HL-60/S4 (cell line): ENCODE measurements around the gene AARS1.
"Not testable (repeated sequence)": the region's sequence is repeated elsewhere in the genome, so short reads cannot be mapped to it uniquely, and the experiment has no call there.

Source experiments
- in situ Hi-C: fragments of 300-500 bp; cut with MboI; formaldehyde crosslinking; loops from 2 replicates; pipeline ENCODE4 v1.14.3; 2022; ENCODE audit warnings: low sequenced_read_pairs

Gene AARS1

DNA sequence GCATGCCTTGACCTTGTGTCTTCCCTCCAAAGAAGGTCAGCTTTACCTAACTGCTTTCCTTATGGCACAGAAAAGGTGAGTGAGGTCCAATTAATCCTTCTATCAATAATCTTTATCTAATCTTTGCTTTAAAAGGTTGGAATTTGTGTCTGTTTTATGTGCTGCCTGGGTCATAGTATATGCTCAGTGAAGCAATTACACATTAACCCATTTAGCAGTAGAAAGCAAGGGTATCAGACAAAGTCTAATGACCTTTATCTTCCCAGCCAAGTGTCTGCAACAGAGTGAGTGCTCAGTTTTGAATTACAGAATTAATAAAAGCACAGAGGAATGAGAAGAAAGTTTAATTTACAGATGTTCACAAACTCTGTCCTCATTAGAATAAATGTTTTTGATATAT, 63.3 kb downstream of the AARS1 start:
- in situ Hi-C loops: not testable (repeated sequence)

DNA sequence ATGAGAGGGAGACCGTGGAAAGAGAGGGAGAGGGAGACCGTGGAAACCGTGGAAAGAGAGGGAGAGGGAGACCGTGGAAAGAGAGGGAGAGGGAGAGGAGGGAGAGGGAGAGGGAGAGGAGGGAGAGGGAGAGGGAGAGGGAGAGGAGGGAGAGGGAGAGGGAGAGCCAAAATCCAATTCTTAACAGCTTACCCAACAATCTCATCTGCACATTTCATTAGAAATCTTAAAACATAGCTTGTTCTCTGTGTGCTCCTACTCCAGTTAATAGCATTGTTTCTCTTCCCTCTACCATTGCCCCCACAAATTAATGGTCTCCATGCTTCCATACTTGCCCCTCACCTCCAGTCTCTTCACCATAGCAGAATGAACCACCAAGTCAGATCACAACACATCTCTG, 63.9 kb downstream of the AARS1 start:
- in situ Hi-C loops: not testable (repeated sequence)

DNA sequence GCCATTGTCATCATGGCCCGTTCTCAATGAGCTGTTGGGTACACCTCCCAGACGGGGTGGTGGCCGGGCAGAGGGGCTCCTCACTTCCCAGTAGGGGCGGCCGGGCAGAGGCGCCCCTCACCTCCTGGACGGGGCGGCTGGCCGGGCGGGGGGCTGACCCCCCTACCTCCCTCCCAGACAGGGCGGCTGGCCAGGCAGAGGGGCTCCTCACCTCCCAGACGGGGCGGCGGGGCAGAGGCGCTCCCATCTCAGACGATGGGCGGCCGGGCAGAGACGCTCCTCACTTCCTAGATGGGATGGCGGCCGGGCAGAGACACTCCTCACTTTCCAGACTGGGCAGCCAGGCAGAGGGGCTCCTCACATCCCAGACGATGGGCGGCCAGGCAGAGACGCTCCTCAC, 64.7 kb downstream of the AARS1 start:
- in situ Hi-C loops: not testable (repeated sequence)

DNA sequence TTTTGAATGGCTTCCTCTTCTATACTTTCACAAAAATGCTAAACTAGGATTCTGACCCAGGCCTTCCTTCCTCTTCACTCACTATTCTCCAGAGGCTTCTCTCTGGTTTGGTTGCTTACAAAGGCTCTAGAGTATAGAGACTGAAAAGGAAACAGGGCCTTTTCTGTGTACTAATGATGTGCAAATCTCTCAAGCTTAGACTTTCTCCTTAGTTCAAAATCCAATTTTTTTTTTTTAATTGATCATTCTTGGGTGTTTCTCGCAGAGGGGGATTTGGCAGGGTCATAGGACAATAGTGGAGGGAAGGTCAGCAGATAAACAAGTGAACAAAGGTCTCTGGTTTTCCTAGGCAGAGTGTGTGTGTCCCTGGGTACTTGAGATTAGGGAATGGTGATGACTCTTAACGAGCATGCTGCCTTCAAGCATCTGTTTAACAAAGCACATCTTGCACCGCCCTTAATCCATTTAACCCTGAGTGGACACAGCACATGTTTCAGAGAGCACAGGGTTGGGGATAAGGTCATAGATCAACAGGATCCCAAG, 65.3 kb downstream of the AARS1 start:
- in situ Hi-C loops: not testable (repeated sequence)

DNA sequence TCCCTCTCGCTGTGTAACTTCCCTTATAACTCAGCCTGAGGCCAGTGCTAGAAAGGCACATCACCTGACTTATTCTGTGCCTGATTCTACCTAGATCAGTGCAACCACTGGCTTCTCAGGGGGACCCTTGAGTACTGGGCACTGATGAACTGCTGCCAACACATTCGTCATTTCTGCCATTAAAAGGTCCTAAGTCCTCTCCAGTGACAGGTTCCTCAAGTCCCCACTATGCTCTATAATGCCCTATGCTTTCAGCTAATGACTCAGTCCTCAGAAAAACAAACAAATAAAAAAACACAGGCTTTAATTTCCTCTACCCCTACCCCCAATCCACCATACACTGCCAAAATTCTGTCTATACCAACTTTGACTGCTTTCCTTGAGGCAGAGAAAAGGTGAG, 66.1 kb downstream of the AARS1 start:
- in situ Hi-C loops: not testable (repeated sequence)

DNA sequence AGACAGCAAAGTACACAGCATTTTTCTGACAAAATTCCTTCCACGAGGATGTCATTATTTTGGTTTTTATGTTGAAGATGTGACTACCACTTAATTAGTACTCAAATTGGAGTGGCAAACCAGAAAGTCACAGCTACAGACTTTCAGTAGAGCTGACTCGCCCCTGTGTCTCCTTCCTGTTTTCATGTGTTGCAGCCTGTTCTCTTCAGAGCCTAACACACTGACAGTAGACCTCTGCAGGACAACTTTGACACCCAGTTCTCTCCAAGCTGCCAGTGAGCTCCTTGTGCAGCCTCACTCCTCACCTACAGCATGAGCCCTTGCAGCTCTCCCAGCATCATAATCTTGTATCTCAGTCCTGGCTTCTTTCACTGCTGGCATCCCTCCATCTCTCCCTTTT, 66.7 kb downstream of the AARS1 start:
- in situ Hi-C loops: not testable (repeated sequence)

DNA sequence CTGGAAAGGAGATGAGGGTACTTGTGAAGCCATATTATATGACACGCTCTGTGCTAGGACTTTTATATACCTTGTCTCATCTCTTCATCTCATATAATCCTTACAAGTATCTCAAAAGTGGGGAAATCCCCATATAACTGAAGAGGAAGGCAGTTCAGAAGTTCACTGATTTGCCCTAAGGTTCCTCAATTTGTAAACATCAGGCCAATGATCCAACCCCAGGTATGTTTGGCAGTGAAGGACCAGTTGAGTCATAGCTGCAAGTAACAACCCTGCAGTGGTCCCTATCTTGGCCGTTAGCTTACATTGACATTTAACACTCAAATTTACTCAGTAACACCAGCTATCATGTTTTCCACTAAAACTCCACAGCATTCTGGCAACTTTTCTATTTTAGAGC, 70.7 kb downstream of the AARS1 start:
- in situ Hi-C loops: not testable (repeated sequence)

DNA sequence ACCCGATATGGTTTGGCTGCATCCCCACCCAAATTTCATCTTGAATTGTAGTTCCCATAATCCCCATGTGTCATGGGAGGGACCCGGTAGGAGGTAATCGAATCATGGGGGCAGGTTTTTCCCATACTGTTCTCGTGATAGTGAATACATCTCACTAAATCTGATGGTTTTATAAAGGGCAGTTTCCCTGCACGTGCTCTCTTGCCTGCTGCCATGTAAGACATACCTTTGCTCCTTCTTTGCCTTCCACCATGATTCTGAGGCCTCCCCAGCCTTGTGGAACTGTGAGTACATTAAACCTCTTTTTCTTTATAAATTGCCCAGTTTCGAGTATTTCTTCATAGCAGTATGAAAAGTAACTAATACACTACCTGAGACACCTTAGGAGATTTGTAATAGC, 82.9 kb downstream of the AARS1 start:
- in situ Hi-C loops: not testable (repeated sequence)

DNA sequence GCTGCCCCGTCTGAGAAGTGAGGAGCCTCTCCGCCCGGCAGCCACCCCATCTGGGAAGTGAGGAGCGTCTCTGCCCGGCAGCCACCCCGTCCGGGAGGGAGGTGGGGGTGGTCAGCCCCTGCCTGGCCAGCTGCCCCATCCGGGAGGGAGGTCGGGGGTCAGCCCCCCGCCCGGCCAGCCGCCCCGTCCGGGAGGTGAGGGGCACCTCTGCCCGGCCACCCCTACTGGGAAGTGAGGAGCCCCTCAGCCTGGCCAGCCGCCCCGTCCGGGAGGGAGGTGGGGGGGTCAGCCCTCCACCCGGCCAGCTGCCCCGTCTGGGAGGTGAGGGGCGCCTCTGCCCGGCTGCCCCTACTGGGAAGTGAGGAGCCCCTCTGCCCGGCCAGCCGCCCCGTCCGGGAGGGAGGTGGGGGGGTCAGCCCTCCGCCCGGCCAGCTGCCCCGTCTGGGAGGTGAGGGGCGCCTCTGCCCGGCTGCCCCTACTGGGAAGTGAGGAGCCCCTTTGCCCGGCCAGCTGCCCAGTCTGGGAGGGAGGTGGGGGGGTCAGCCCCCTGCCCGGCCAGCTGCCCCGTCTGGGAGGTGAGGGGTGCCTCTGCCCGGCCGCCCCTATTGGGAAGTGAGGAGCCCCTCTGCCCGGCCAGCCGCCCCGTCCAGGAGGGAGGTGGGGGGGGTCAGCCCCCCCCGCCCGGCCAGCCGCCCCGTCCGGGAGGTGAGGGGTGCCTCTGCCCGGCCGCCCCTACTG, 84.5 kb downstream of the AARS1 start:
- in situ Hi-C loops: not testable (repeated sequence)

DNA sequence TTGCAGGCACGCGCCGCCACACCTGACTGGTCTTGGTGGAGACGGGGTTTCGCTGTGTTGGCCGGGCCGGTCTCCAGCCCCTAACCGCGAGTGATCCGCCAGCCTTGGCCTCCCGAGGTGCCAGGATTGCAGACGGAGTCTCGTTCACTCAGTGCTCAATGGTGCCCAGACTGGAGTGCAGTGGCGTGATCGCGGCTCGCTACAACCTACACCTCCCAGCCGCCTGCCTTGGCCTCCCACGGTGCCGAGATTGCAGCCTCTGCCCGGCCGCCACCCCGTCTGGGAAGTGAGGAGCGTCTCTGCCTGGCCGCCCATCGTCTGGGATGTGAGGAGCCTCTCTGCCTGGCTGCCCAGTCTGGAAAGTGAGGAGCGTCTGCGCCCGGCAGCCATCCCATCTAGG, 85.3 kb downstream of the AARS1 start:
- in situ Hi-C loops: not testable (repeated sequence)

DNA sequence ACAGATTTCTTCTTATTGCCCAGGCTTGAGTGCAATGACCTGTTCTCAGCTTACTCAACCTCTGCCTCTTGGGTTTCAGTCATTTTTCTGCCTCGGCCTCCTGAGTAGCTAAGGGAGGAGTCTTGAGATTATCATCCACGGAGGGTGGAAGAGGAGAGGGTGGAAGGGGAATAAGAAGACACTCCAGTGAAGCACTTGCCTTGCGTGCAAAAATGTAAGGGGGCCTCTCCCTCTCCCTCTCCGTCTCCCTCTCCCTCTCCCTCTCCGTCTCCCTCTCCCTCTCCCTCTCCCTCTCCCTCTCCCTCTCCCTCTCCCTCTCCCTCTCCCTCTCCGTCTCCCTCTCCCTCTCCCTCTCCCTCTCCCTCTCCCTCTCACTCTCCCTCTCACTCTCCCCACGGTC, 85.8 kb downstream of the AARS1 start:
- in situ Hi-C loops: not testable (repeated sequence)
